ENCODE results near the gene SNX8. TPM values are rescaled to one million over a fixed set of nuclear protein-coding genes. Genes with fewer than 3 reads are reported as not detected.

SNX8 gene
- total and polyA plus RNA-seq, 2 of the 13 experiments (the other 11 are each of a cell fraction or from before 2014, with no cell fraction given): 20.6 to 45.2 TPM

GRCh38 chr7:2232766-2233520, 81.3 kb downstream of the SNX8 start, which contains the start of gene MAD1L1 (continued):
- TF ChIP-seq ZBED4 (CRISPR knock-in tag; IDR thresholded peaks at IDR 0.05; ENCODE audit: borderline replicate concordance) (no peak; the same call in 1 of the 2 replicates), ZBTB21 (CRISPR knock-in tag; IDR thresholded peaks at IDR 0.05) (no peak), ZBTB4 (CRISPR knock-in tag; IDR thresholded peaks at IDR 0.05; ENCODE audit: borderline replicate concordance) (no peak), ZNF720 (CRISPR knock-in tag; IDR thresholded peaks at IDR 0.05) (no peak), THYN1 (CRISPR knock-in tag; IDR thresholded peaks at IDR 0.05; ENCODE audit: borderline replicate concordance, low read depth) (no peak), E2F2 (CRISPR knock-in tag; IDR thresholded peaks at IDR 0.05; ENCODE audit: borderline replicate concordance) (peak; percentile 27; the same call in 1 of the 2 replicates), EZH2 (conservative IDR thresholded peaks at IDR 0.05; ENCODE audit: low read depth, low read length) (no peak), PLRG1 (conservative IDR thresholded peaks at IDR 0.05) (no peak), LRRFIP1 (CRISPR knock-in tag; conservative IDR thresholded peaks at IDR 0.05) (no peak), BRD4 (CRISPR knock-in tag; IDR thresholded peaks at IDR 0.05) (0 out of 2 replicates have a peak, but pooled peaks have one; percentile 59), ZNF75D (CRISPR knock-in tag; IDR thresholded peaks at IDR 0.05; ENCODE audit: borderline replicate concordance) (no peak)

Data from HepG2 (cell line).